H9 (cell line): ENCODE measurements around the gene TTR. TPM values are rescaled to one million over a fixed set of nuclear protein-coding genes. Genes with fewer than 3 reads are reported as not detected.

Experiments
- DNase-seq: peaks from one replicate; pipeline ENCODE4 v3.0.0-alpha.2; 2017
- H2AFZ ChIP-seq: one replicate; pipeline ENCODE4 v1.6.1; 2013; ENCODE audit warnings: mild to moderate bottlenecking, low read length, control low read depth, moderate library complexity
- H2AK5ac ChIP-seq: 2 replicates; pipeline ENCODE4 v1.6.1; 2013; ENCODE audit warnings: low read length, control low read depth, mixed read lengths; ENCODE audit not compliant: insufficient read length
- H2BK120ac ChIP-seq: one replicate; pipeline ENCODE4 v1.6.1; 2013; ENCODE audit warnings: low read depth, mild to moderate bottlenecking, low read length, control low read depth, inconsistent platforms; ENCODE audit not compliant: poor library complexity, severe bottlenecking
- H2BK12ac ChIP-seq: 2 replicates; pipeline ENCODE4 v1.6.1; 2013; ENCODE audit warnings: low read length, control low read depth, mixed read lengths, low read depth; ENCODE audit not compliant: insufficient read length
- H2BK15ac ChIP-seq: 2 replicates; pipeline ENCODE4 v1.6.1; 2013; ENCODE audit warnings: low read depth, low read length, control low read depth
- H2BK20ac ChIP-seq: one replicate; pipeline ENCODE4 v1.6.1; 2013; ENCODE audit warnings: low read depth, mild to moderate bottlenecking, low read length, control low read depth, inconsistent platforms; ENCODE audit not compliant: poor library complexity, severe bottlenecking
- H2BK5ac ChIP-seq: 2 replicates; pipeline ENCODE4 v1.6.1; 2013; ENCODE audit warnings: low read length, control low read depth, mixed read lengths; ENCODE audit not compliant: insufficient read length
- H3K14ac ChIP-seq: 2 replicates; pipeline ENCODE4 v1.6.1; 2013; ENCODE audit warnings: low read length, control low read depth; ENCODE audit not compliant: insufficient read depth
- H3K18ac ChIP-seq: 2 replicates; pipeline ENCODE4 v1.6.1; 2013; ENCODE audit warnings: low read depth, mild to moderate bottlenecking, mixed read lengths, low read length, control low read depth; ENCODE audit not compliant: insufficient read length
- H3K23ac ChIP-seq: 2 replicates; pipeline ENCODE4 v1.6.1; 2013; ENCODE audit warnings: low read length, control low read depth, mixed read lengths, low read depth; ENCODE audit not compliant: insufficient read length
- H3K23me2 ChIP-seq: 2 replicates; pipeline ENCODE4 v1.6.1; 2013; ENCODE audit warnings: low read depth, mild to moderate bottlenecking, mixed read lengths, low read length, control low read depth; ENCODE audit not compliant: insufficient read length, poor library complexity, severe bottlenecking
- H3K27ac ChIP-seq: 2 replicates; pipeline ENCODE4 v1.5.1; 2013; ENCODE audit warnings: low read length, control low read depth, mixed read lengths, low read depth; ENCODE audit not compliant: insufficient read length
- H3K27me3 ChIP-seq: 2 replicates; pipeline ENCODE4 v1.6.1; 2013; ENCODE audit warnings: low read length, control low read depth, inconsistent platforms; ENCODE audit not compliant: insufficient read depth
- H3K4ac ChIP-seq: 2 replicates; pipeline ENCODE4 v1.6.1; 2013; ENCODE audit warnings: low read depth, mild to moderate bottlenecking, control low read depth, inconsistent platforms, low read length, moderate library complexity
- H3K4me1 ChIP-seq: 2 replicates; pipeline ENCODE4 v1.6.1; 2013; ENCODE audit warnings: low read length, control low read depth, inconsistent platforms; ENCODE audit not compliant: insufficient read depth
- H3K4me2 ChIP-seq: 2 replicates; pipeline ENCODE4 v1.6.1; 2013; ENCODE audit warnings: low read length, control low read depth, mixed read lengths; ENCODE audit not compliant: insufficient read length, insufficient read depth
- H3K56ac ChIP-seq: 2 replicates; pipeline ENCODE4 v1.6.1; 2013; ENCODE audit warnings: low read depth, mild to moderate bottlenecking, mixed read lengths, low read length, control low read depth; ENCODE audit not compliant: insufficient read length
- H3K79me1 ChIP-seq: 2 replicates; pipeline ENCODE4 v1.6.1; 2013; ENCODE audit warnings: low read depth, mild to moderate bottlenecking, moderate library complexity, low read length, control low read depth, inconsistent platforms; ENCODE audit not compliant: insufficient read depth, poor library complexity, severe bottlenecking
- H3K79me2 ChIP-seq: 2 replicates; pipeline ENCODE4 v1.6.1; 2013; ENCODE audit warnings: low read length, control low read depth, inconsistent platforms; ENCODE audit not compliant: insufficient read depth
- H3K9ac ChIP-seq: 2 replicates; pipeline ENCODE4 v1.6.1; 2013; ENCODE audit warnings: low read length, control low read depth, mixed read lengths; ENCODE audit not compliant: insufficient read length; ENCODE audit errors: extremely low read depth
- H3K9me3 ChIP-seq: one replicate; pipeline ENCODE4 v1.6.1; 2013; ENCODE audit warnings: low read depth, low read length, inconsistent platforms; ENCODE audit not compliant: control insufficient read depth
- H3T11ph ChIP-seq: one replicate; pipeline ENCODE4 v1.6.1; 2013; ENCODE audit warnings: mild to moderate bottlenecking, low read length, control low read depth, inconsistent platforms
- H4K20me1 ChIP-seq: one replicate; pipeline ENCODE4 v1.6.1; 2013; ENCODE audit not compliant: control insufficient read depth, insufficient read length, insufficient read depth
- H4K5ac ChIP-seq: 2 replicates; pipeline ENCODE4 v1.6.1; 2013; ENCODE audit warnings: low read depth, mild to moderate bottlenecking, mixed read lengths, low read length, control low read depth; ENCODE audit not compliant: insufficient read length
- H4K8ac ChIP-seq: replicated peaks from 2 replicates; pipeline ENCODE4 v1.6.1; 2013; ENCODE audit warnings: low read length, control low read depth, mixed read lengths, low read depth; ENCODE audit not compliant: insufficient read length
- H4K91ac ChIP-seq: 2 replicates; pipeline ENCODE4 v1.6.1; 2013; ENCODE audit warnings: low read depth, mild to moderate bottlenecking, moderate library complexity, mixed read lengths, low read length, control low read depth; ENCODE audit not compliant: insufficient read length
- H3K27ac Mint-ChIP-seq, 3 experiments: 2 replicates in 2 of 3; 3 replicates in 1 of 3; pipeline ENCODE4 v1.8.0; 2020 to 2021; ENCODE audit warnings: mixed read lengths in 3 of 3, mild to moderate bottlenecking in 1 of 3, moderate library complexity in 1 of 3
- H3K27me3 Mint-ChIP-seq: 2 replicates; pipeline ENCODE4 v1.8.0; 2021; ENCODE audit warnings: low read depth, mild to moderate bottlenecking, moderate library complexity, mixed read lengths
- H3K36me3 Mint-ChIP-seq, 3 experiments: 2 replicates in 2 of 3; 3 replicates in 1 of 3; pipeline ENCODE4 v1.8.0; 2020 to 2021; ENCODE audit warnings: low read depth in 3 of 3, mixed read lengths in 3 of 3; ENCODE audit not compliant: insufficient read depth in 1 of 3
- H3K4me1 Mint-ChIP-seq, 2 experiments: 2 replicates each; pipeline ENCODE4 v1.8.0; 2020; ENCODE audit warnings: mixed read lengths in 2 of 2
- H3K4me3 Mint-ChIP-seq, 2 experiments: 2 replicates in 1 of 2; 3 replicates in 1 of 2; pipeline ENCODE4 v1.8.0; 2020 to 2021; ENCODE audit warnings: mild to moderate bottlenecking in 2 of 2, mixed read lengths in 2 of 2, moderate library complexity in 1 of 2
- H3K9me3 Mint-ChIP-seq, 2 experiments: 2 replicates in 1 of 2; 3 replicates in 1 of 2; pipeline ENCODE4 v1.8.0; 2020; ENCODE audit warnings: mild to moderate bottlenecking in 2 of 2, mixed read lengths in 2 of 2, moderate library complexity in 1 of 2
- WGBS: extraction: QIAGEN DNeasy Blood & Tissue Kit; methylation state at CpG from one replicate; pipeline ENCODE4 v1.1.7; 2013; ENCODE audit warnings: missing lambda C conversion rate, low lambda C conversion rate, mixed read lengths; ENCODE audit not compliant: insufficient read length; ENCODE audit errors: extremely low coverage; 5-methylcytosine and 5-hydroxymethylcytosine counted together
- total RNA-seq: library from RNA; stranded (reverse); gene quantifications from 2 replicates; pipeline ENCODE4 v1.2.1, GENCODE V29; 2021
- TF ChIP-seq, protein P1 (sequence below): fragments of 200-600 bp; sonication (generic); conservative IDR thresholded peaks from 3 replicates; pipeline ENCODE4 v1.8.0; 2021; ENCODE audit warnings: antibody characterized with exemption, mild to moderate bottlenecking

The TTR gene
- total RNA-seq, 1 experiment from 2014 or later, result not detected

DNA sequence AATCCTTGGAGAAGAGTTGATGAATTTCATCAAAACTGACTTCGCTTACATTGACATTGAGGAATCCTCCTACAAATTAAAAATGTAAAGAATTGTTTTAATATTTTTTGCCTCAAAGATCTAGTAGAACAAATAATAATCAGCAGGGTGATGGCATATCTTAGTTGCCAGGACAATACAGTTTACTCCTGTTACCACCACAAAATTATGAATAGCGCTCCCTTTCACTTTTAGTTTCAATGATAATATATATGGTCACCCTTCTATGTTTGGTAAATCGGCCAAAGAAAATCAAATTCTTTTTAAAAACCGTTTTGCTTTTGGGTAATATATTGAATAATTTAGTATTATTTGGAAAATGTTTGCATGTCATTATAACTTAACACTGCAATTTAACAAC, 53.7 kb downstream of the TTR start:
- H3K14ac ChIP-seq, result no peak overlapping the region
- no peaks in the 10 kb centered on the region for H4K20me1 ChIP-seq
- no peaks in the 10 kb centered on the region for H3K9me3 Mint-ChIP-seq
- H2BK5ac ChIP-seq, result no peak overlapping the region
- no peak overlapping the region for H3K4ac ChIP-seq
- H3K79me1 ChIP-seq, result no peaks in the 10 kb centered on the region
- 0 out of 2 replicates have a peak, but pooled peaks cover 2% of the 10 kb centered on the region for H3K79me2 ChIP-seq
- no peaks in the 10 kb centered on the region for H3K23me2 ChIP-seq
- H3K18ac ChIP-seq, result no peak overlapping the region
- peaks cover 10% of the 10 kb centered on the region; the same call in 1 of the 2 replicates for H3K4me1 ChIP-seq
- H4K5ac ChIP-seq, result no peak overlapping the region
- peaks cover 27 to 37% of the 10 kb centered on the region in 2 experiments for H3K4me1 Mint-ChIP-seq
- H4K8ac ChIP-seq, result no peak overlapping the region
- no CpG with 5 or more reads among the region's 4 CpGs for WGBS
- no peak overlapping the region for H2BK12ac ChIP-seq
- no peak overlapping the region for H3K4me2 ChIP-seq
- TF ChIP-seq, protein P1, sequence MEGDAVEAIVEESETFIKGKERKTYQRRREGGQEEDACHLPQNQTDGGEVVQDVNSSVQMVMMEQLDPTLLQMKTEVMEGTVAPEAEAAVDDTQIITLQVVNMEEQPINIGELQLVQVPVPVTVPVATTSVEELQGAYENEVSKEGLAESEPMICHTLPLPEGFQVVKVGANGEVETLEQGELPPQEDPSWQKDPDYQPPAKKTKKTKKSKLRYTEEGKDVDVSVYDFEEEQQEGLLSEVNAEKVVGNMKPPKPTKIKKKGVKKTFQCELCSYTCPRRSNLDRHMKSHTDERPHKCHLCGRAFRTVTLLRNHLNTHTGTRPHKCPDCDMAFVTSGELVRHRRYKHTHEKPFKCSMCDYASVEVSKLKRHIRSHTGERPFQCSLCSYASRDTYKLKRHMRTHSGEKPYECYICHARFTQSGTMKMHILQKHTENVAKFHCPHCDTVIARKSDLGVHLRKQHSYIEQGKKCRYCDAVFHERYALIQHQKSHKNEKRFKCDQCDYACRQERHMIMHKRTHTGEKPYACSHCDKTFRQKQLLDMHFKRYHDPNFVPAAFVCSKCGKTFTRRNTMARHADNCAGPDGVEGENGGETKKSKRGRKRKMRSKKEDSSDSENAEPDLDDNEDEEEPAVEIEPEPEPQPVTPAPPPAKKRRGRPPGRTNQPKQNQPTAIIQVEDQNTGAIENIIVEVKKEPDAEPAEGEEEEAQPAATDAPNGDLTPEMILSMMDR, result no peak
- no peak overlapping the region for H2AK5ac ChIP-seq
- no peak for DNase-seq
- H3K56ac ChIP-seq, result no peak overlapping the region
- no peak overlapping the region for H3K23ac ChIP-seq
- H2BK15ac ChIP-seq, result no peak overlapping the region
- H2AFZ ChIP-seq, result no peak overlapping the region
- no peak overlapping the region for H3K27ac Mint-ChIP-seq
- H3K36me3 Mint-ChIP-seq, result peaks cover 9 to 19% (median 10%) of the 10 kb centered on the region in 3 experiments; a peak in 6 of 7 replicates
- H3K27me3 Mint-ChIP-seq, result no peaks in the 10 kb centered on the region
- no peak overlapping the region for H3T11ph ChIP-seq
- no peak overlapping the region for H3K9ac ChIP-seq
- H3K4me3 Mint-ChIP-seq, result no peak overlapping the region
- no peak overlapping the region for H2BK20ac ChIP-seq
- no peaks in the 10 kb centered on the region for H3K27me3 ChIP-seq
- H2BK120ac ChIP-seq, result no peak overlapping the region
- H3K9me3 ChIP-seq, result no peaks in the 10 kb centered on the region
- H3K27ac ChIP-seq, result no peak overlapping the region
- no peak overlapping the region for H4K91ac ChIP-seq
